Type B pancreatic cell (in vitro differentiated cells): ENCODE measurements around the gene OR56B4. TPM values are rescaled to one million over a fixed set of nuclear protein-coding genes. Genes with fewer than 3 reads are reported as not detected.

Source experiments
- DNase-seq: peaks from one replicate; pipeline ENCODE4 v3.0.0; 2021; ENCODE audit warnings: mixed read lengths; ENCODE audit not compliant: unreplicated experiment; ENCODE audit errors: extremely low spot score
- H3K27ac Mint-ChIP-seq: 2 replicates; pipeline ENCODE4 v1.8.0; 2021; ENCODE audit warnings: mild to moderate bottlenecking, mixed read lengths
- H3K27me3 Mint-ChIP-seq: 2 replicates; pipeline ENCODE4 v1.8.0; 2021; ENCODE audit warnings: mixed read lengths
- H3K36me3 Mint-ChIP-seq: 2 replicates; pipeline ENCODE4 v1.8.0; 2021; ENCODE audit warnings: mixed read lengths
- H3K4me1 Mint-ChIP-seq: one replicate; pipeline ENCODE4 v1.8.0; 2021; ENCODE audit warnings: mixed read lengths; ENCODE audit not compliant: unreplicated experiment
- H3K4me3 Mint-ChIP-seq: 2 replicates; pipeline ENCODE4 v1.8.0; 2021; ENCODE audit warnings: mild to moderate bottlenecking, mixed read lengths
- H3K9me3 Mint-ChIP-seq: 2 replicates; pipeline ENCODE4 v1.8.0; 2021; ENCODE audit warnings: mixed read lengths
- total RNA-seq: library from RNA; stranded (reverse); gene quantifications from 2 replicates; pipeline ENCODE4 v1.2.1, GENCODE V29; 2021; ENCODE audit warnings: low replicate concordance
- TF ChIP-seq, protein P1 (sequence below): fragments of 200-600 bp; sonication (generic); conservative IDR thresholded peaks from 2 replicates; pipeline ENCODE4 v1.5.0; 2021; ENCODE audit warnings: antibody characterized with exemption, mild to moderate bottlenecking

OR56B4 gene
- total RNA-seq, 1 donor from 2014 or later = not detected

DNA sequence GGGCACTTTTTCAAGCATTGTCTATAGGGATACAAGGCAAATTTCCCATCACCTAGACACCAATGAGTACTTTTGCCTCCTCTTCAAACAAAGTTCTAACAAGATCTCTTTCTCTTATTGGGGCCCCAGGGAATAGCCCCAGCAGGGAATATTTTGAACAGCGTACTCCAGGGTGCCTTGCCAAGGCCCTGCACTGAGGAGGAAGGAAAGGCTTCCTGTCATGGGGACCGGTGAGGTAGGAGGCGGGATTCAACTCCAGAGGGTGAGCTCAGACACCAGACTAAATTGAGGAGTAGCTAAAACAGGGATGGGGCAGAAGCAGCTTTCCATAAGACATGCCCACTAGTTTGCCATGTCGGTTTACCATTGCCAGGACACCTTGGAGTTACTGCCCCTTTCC is 28.0 kb upstream of the OR56B4 start:
- Mint-ChIP-seq H3K9me3 (no peaks in the 10 kb centered on the region), H3K4me3 (no peak overlapping the region)

DNA sequence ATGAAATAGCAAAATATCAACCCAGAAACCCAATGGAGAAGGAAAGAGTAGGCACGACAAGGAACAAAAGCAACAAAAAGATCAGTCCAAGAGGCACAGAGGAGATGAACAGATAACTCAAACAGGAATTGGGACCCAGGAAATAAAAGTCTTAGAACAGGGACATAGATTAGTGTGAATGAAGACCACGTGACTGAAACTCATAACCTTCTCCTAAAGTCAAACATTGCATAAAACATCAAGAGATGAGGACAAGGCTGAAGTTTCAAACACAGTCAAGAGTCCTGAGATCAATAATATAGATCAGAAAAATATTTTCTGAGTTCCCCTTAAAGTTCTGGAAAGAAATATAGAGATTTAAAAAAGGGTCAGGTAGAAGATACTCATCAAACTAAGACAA is 24.4 kb upstream of the OR56B4 start:
- Mint-ChIP-seq H3K27ac (no peak overlapping the region), H3K36me3 (no peaks in the 10 kb centered on the region), H3K4me3 (no peak overlapping the region), H3K4me1 (no peaks in the 10 kb centered on the region), H3K27me3 (no peaks in the 10 kb centered on the region), H3K9me3 (no peaks in the 10 kb centered on the region)
- TF ChIP-seq, protein P1, sequence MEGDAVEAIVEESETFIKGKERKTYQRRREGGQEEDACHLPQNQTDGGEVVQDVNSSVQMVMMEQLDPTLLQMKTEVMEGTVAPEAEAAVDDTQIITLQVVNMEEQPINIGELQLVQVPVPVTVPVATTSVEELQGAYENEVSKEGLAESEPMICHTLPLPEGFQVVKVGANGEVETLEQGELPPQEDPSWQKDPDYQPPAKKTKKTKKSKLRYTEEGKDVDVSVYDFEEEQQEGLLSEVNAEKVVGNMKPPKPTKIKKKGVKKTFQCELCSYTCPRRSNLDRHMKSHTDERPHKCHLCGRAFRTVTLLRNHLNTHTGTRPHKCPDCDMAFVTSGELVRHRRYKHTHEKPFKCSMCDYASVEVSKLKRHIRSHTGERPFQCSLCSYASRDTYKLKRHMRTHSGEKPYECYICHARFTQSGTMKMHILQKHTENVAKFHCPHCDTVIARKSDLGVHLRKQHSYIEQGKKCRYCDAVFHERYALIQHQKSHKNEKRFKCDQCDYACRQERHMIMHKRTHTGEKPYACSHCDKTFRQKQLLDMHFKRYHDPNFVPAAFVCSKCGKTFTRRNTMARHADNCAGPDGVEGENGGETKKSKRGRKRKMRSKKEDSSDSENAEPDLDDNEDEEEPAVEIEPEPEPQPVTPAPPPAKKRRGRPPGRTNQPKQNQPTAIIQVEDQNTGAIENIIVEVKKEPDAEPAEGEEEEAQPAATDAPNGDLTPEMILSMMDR = no peak
- DNase-seq = no peak

More for the DNA sequence above, 28.0 kb upstream of the OR56B4 start:
- H3K4me1 Mint-ChIP-seq = no peaks in the 10 kb centered on the region
- TF ChIP-seq, protein P1 = no peak
- DNase-seq = no peak
- no peak overlapping the region for H3K27ac Mint-ChIP-seq
- H3K27me3 Mint-ChIP-seq = no peaks in the 10 kb centered on the region
- no peaks in the 10 kb centered on the region for H3K36me3 Mint-ChIP-seq

DNA sequence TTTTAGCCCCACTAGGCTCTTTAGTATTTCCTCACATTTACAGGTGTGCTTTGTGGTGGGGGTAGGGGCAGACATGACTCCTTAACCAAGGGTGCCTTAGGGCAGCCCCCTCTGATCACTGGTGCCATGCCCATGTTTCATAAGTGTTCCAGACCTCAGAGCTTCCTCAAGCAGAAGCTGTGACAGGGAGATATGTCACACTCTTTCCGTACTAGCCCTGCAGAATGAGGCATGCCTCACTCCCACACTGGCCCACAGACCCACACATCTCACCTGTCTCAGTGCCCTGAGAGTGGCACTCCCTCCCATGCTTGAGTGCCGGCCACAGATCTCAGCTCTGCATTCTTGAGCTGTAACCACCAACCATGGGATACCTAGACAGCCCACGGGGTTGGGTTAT is 22.9 kb upstream of the OR56B4 start:
- no peak overlapping the region for H3K27ac Mint-ChIP-seq
- no peaks in the 10 kb centered on the region for H3K27me3 Mint-ChIP-seq
- no peaks in the 10 kb centered on the region for H3K4me1 Mint-ChIP-seq
- no peak overlapping the region for H3K4me3 Mint-ChIP-seq
- TF ChIP-seq, protein P1 = no peak
- no peak for DNase-seq
- H3K9me3 Mint-ChIP-seq = no peaks in the 10 kb centered on the region
- H3K36me3 Mint-ChIP-seq = no peaks in the 10 kb centered on the region

DNA sequence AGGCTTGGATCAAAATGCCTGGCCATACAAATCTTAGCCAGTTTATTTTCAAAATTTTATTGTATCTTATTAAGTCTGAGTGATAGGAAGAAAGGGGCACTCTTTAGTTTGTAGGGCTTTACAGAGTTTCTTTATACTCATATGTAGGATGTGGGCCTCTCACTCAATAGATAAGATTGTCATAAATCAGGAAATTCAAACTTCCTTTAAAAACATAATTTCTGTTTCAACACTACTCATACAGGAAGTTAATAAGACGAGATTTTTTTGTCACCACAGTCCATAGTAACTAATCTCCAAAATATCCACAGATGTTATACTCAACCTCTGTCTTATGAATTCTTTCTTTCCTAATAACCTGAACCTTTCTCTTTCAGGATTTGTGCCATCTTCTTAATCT is 13.3 kb upstream of the OR56B4 start:
- Mint-ChIP-seq H3K4me1 (no peaks in the 10 kb centered on the region), H3K36me3 (no peaks in the 10 kb centered on the region), H3K4me3 (no peak overlapping the region), H3K27me3 (no peaks in the 10 kb centered on the region), H3K27ac (no peak overlapping the region), H3K9me3 (no peaks in the 10 kb centered on the region)
- TF ChIP-seq, protein P1 = no peak
- no peak for DNase-seq

DNA sequence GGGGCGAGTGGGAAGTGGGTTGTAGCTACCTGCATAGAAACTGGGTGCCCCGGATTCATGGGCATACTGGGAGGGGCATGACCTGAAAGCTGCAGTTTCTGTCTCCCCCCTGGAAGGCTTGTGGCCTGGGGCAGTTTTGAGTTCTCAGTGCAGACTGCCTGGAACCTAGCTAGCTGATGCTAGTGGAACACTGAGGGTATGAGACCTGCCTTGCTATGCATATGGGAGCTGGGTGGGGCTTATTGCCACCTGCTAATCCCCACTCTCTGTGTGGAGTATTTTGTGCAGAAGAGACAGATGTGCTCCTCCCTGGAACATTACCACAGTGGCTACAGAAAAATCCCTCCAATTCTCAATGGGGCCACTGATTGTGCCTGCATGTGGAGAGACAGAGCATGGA is 11.7 kb upstream of the OR56B4 start:
- no peak overlapping the region for H3K27ac Mint-ChIP-seq
- no peaks in the 10 kb centered on the region for H3K36me3 Mint-ChIP-seq
- H3K9me3 Mint-ChIP-seq = no peaks in the 10 kb centered on the region
- no peaks in the 10 kb centered on the region for H3K4me1 Mint-ChIP-seq
- TF ChIP-seq, protein P1 = no peak
- H3K4me3 Mint-ChIP-seq = no peak overlapping the region
- H3K27me3 Mint-ChIP-seq = no peaks in the 10 kb centered on the region
- DNase-seq = no peak

DNA sequence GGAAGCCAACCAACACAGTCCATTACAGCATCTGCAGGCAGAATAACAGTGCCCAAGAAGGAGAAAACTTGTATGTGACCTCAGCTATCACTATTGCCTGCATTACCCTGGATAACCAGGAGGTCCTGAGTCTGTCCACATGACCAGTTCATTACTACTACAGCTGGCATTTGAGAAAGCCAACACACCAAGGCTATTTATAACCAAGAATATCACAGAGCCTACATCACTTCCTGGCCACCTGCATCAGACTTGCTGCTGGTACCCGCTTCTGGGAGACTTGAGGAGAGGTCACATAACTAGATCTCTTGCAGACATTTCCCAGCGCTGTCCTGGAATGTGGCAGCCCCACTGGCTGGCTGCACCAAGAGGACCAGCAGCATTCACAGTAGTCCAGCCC is 11.1 kb upstream of the OR56B4 start:
- TF ChIP-seq, protein P1 = no peak
- Mint-ChIP-seq H3K36me3 (no peaks in the 10 kb centered on the region), H3K27ac (no peak overlapping the region), H3K9me3 (no peaks in the 10 kb centered on the region), H3K4me3 (no peak overlapping the region), H3K4me1 (no peaks in the 10 kb centered on the region), H3K27me3 (no peaks in the 10 kb centered on the region)
- DNase-seq = no peak
